WTC11 (cell line): ENCODE results near the gene DOCK7.

Experiments used
- FOXJ3 ChIP-seq: sonication (generic); formaldehyde crosslinking; IDR thresholded peaks from 2 replicates; pipeline ENCODE4 v1.9.0; 2021; ENCODE audit warnings: missing genetic modification reagents, mild to moderate bottlenecking, borderline replicate concordance
- GTF2I ChIP-seq: fragments of 250-450 bp; sonication (Bioruptor Pico); conservative IDR thresholded peaks from 2 replicates; pipeline ENCODE4 v1.4.0; 2021; ENCODE audit warnings: mild to moderate bottlenecking
- TF ChIP-seq, protein P1 (sequence below): fragments of 200-600 bp; IDR thresholded peaks from 2 replicates; pipeline ENCODE4 v1.8.0; 2022; ENCODE audit warnings: antibody characterized with exemption
- TF ChIP-seq, protein P2 (sequence below): sonication (generic); formaldehyde crosslinking; IDR thresholded peaks from 2 replicates; pipeline ENCODE4 v1.8.1; 2023; ENCODE audit warnings: mild to moderate bottlenecking, moderate library complexity, missing genetic modification reagents

DNA sequence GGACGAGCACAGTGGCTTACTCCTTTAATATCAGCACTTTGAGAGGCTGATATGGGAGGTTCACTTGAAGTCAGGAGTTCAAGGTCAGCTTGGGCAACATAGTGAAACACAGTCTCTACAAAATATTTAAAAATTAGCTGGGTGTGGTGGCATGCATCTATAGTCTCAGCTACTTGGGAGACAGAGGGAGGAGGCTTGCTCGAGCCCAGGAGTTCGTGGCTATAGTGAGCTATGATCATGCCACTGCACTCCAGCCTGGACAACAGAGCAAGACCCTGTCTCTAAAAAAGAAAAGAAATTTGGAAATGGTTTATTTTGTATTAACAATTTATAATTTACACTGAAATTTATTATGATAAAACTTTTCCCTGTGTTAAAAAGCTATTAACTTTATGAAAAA is 92.5 kb downstream of the DOCK7 start:
- TF ChIP-seq FOXJ3 (no peak), GTF2I (no peak)
- TF ChIP-seq, protein P1, sequence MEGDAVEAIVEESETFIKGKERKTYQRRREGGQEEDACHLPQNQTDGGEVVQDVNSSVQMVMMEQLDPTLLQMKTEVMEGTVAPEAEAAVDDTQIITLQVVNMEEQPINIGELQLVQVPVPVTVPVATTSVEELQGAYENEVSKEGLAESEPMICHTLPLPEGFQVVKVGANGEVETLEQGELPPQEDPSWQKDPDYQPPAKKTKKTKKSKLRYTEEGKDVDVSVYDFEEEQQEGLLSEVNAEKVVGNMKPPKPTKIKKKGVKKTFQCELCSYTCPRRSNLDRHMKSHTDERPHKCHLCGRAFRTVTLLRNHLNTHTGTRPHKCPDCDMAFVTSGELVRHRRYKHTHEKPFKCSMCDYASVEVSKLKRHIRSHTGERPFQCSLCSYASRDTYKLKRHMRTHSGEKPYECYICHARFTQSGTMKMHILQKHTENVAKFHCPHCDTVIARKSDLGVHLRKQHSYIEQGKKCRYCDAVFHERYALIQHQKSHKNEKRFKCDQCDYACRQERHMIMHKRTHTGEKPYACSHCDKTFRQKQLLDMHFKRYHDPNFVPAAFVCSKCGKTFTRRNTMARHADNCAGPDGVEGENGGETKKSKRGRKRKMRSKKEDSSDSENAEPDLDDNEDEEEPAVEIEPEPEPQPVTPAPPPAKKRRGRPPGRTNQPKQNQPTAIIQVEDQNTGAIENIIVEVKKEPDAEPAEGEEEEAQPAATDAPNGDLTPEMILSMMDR, result no peak
- TF ChIP-seq, protein P2, sequence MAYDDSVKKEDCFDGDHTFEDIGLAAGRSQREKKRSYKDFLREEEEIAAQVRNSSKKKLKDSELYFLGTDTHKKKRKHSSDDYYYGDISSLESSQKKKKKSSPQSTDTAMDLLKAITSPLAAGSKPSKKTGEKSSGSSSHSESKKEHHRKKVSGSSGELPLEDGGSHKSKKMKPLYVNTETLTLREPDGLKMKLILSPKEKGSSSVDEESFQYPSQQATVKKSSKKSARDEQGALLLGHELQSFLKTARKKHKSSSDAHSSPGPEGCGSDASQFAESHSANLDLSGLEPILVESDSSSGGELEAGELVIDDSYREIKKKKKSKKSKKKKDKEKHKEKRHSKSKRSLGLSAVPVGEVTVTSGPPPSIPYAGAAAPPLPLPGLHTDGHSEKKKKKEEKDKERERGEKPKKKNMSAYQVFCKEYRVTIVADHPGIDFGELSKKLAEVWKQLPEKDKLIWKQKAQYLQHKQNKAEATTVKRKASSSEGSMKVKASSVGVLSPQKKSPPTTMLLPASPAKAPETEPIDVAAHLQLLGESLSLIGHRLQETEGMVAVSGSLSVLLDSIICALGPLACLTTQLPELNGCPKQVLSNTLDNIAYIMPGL (CRISPR knock-in tag), result no peak
